H1 (cell line): Measurements from ENCODE around the gene SCPEP1.

Experiments
- BCL11A ChIP-seq, 2 experiments: IDR thresholded peaks; one replicate each; pipeline ENCODE4 v1.6.1; 2011; ENCODE audit warnings: low read depth in 2 of 2, low read length in 2 of 2, mild to moderate bottlenecking in 2 of 2
- CHD1 ChIP-seq: IDR thresholded peaks from 2 replicates; pipeline ENCODE4 v1.6.1; 2012; ENCODE audit warnings: low read depth, low read length, improper control_type of control experiment
- GABPA ChIP-seq: IDR thresholded peaks from 2 replicates; pipeline ENCODE4 v1.6.1; 2011; ENCODE audit warnings: mild to moderate bottlenecking, low read length, moderate library complexity, borderline replicate concordance; ENCODE audit not compliant: insufficient read depth
- POLR2AphosphoS5 ChIP-seq: IDR thresholded peaks from 2 replicates; pipeline ENCODE4 v1.6.1; 2011; ENCODE audit warnings: low read depth, low read length
- RAD21 ChIP-seq, 2 experiments: IDR thresholded peaks in 1 of 2; conservative IDR thresholded peaks in 1 of 2; 2 replicates each; pipeline ENCODE4 v1.6.1; 2011; ENCODE audit warnings: low read depth in 2 of 2, low read length in 2 of 2, improper control_type of control experiment in 1 of 2, inconsistent platforms in 1 of 2, mild to moderate bottlenecking in 1 of 2, moderate library complexity in 1 of 2
- TF ChIP-seq, protein P1 (sequence below), 3 experiments: IDR thresholded peaks; 1 replicate in 2 of 3; 2 replicates in 1 of 3; pipeline versions ENCODE4 v1.5.1 to v1.6.1; 2011; ENCODE audit warnings: low read length in 3 of 3, mild to moderate bottlenecking in 3 of 3, inconsistent platforms in 2 of 3, low read depth in 1 of 3, moderate library complexity in 1 of 3; ENCODE audit not compliant: insufficient read depth in 1 of 3; ENCODE audit errors: control extremely low read depth in 1 of 3
- TF ChIP-seq, protein P2 (sequence below): IDR thresholded peaks from 2 replicates; pipeline ENCODE4 v1.6.1; 2012; ENCODE audit warnings: inconsistent platforms

DNA sequence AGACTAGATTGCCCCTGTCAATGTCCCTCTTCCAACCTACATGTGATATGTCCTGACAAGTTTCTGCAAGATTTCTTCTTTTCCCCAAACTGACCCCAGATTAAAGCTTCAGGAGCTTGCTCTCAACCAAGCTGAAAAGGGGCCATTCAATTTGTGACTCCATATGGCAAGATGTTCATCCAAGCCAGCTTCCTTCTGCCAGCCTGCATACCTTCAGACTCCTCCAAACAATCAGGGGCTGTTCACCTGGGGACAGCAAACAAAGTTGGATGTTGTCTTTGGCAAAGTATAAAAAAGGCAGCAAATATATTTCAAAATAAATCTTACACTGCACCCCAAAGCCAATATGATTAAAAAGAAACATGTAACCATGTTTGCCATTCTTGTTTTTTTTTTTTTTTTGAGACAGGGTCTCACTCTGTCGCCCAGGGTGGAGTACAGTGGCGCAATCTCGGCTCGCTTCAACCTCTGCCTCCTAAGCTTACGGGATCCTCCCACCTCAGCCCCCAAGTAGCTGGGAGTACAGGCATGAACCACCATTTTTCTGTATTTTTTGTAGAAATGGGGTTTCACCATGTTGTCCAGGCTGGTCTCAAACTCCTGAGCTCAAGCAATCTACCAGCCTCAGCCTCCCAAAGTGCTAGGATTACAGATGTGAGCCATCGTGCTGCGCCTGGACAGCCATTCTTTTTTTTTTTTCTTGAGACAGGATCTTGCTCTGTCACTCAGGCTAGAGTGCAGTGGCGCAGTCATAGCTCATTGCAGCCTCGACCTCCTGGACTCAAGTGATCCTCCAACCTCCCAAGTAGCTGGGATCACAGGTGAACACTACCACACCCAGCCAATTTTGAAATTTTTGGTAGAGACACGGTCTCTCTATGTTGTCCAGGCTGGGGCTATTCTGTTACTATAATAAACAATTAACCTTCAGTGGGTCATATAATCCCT, 57.1 kb downstream of the SCPEP1 start:
- TF ChIP-seq, protein P1, sequence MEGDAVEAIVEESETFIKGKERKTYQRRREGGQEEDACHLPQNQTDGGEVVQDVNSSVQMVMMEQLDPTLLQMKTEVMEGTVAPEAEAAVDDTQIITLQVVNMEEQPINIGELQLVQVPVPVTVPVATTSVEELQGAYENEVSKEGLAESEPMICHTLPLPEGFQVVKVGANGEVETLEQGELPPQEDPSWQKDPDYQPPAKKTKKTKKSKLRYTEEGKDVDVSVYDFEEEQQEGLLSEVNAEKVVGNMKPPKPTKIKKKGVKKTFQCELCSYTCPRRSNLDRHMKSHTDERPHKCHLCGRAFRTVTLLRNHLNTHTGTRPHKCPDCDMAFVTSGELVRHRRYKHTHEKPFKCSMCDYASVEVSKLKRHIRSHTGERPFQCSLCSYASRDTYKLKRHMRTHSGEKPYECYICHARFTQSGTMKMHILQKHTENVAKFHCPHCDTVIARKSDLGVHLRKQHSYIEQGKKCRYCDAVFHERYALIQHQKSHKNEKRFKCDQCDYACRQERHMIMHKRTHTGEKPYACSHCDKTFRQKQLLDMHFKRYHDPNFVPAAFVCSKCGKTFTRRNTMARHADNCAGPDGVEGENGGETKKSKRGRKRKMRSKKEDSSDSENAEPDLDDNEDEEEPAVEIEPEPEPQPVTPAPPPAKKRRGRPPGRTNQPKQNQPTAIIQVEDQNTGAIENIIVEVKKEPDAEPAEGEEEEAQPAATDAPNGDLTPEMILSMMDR (IDR thresholded peaks at IDR 0.05; ENCODE audit: control extremely low read depth in 1 of 3, insufficient read depth in 1 of 3, low read depth in 1 of 3, low read length in 3 of 3) = no peak
- TF ChIP-seq GABPA (no peak), POLR2AphosphoS5 (no peak), CHD1 (no peak), BCL11A (IDR thresholded peaks at IDR 0.05; ENCODE audit: low read depth in 2 of 2, low read length in 2 of 2) (no peak), RAD21 (IDR thresholded peaks at IDR 0.05 in 1 of 2, conservative IDR thresholded peaks at IDR 0.05 in 1 of 2; ENCODE audit: low read depth in 2 of 2, low read length in 2 of 2) (no peak)
- TF ChIP-seq, protein P2, sequence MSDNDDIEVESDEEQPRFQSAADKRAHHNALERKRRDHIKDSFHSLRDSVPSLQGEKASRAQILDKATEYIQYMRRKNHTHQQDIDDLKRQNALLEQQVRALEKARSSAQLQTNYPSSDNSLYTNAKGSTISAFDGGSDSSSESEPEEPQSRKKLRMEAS = no peak
